IPS-18c (cell line): ENCODE measurements around the gene RPS23.
A peak's percentile ranks its signal among the peaks of the same experiment; 100 is the strongest.

Experiments
- H3K4me3 ChIP-seq: 2 replicates; pipeline ENCODE4 v1.7.0; 2013; ENCODE audit warnings: low read depth, mild to moderate bottlenecking, low read length, moderate library complexity; ENCODE audit not compliant: insufficient read depth
- H3K9me3 ChIP-seq: one replicate; pipeline ENCODE4 v1.6.1; 2013; ENCODE audit warnings: mild to moderate bottlenecking, low read length, moderate library complexity; ENCODE audit not compliant: control insufficient read depth, insufficient read depth

Gene RPS23

DNA sequence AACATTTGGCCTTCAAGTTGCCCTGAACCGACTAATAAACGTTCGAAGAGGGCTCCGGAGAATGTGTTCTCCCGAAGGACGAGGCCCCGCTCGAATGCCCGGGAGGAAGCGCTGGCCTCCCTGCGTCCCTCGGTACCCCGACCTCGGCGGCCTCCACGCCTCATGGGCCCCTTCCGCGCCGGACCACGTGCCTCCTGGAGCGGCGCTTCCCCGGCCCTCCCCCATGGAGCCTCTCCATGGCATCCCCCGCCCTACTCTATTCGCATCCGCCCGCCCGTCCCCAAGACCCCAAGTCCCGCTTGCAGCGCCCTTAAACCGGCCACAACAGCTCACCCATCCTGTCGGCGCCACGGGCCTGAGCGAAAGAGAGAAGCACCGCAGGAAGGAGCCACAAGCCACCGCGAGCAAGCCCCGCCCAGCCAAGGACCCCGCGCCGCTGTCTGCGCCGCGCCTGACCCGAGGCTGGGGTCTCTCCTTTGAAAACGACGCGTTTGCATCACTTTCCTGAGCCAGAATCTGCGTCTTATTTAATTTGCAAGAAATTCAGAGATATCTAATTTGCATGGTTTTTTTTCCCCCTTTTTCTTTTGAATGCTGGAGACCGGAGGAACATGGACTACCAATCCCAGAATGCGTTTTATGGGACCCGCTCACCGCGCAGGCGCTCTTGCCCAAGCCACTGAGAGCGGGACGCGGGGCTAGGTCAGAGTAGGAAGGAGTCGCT lies at the start of gene RPS23:
TSS of gene RPS23 (minus strand) at position 368 of the 724 bp plus-strand sequence. CDS start at position 337, 31 bp downstream.
- H3K4me3 ChIP-seq, result peak within 1 kb of the TSS; percentile 86
- no peaks in the 10 kb centered on the region for H3K9me3 ChIP-seq

DNA sequence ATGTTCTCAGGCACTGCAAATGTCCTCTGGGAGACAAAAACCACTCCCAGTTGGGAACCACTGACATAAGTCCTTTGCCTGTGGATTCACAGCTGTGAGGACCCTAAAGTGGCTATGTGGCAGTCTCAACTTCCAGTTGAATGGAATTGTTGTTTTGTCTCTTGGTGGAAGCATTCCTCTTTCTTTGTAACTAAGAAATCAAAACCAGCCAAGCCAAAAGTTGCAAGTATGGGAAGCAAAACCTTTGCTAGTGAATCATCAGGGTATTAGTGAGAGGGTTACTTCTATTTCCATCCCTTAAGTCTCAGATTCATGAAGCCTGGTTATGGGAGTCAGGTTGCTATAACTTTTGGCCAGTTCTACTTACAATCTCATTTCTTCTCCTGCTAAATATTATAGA lies 49.8 kb upstream of the RPS23 start:
- H3K9me3 ChIP-seq, result peaks cover 3% of the 10 kb centered on the region

GRCh38 chr5:82325996-82326395 lies 47.8 kb upstream of the RPS23 start:
- H3K4me3 ChIP-seq, result no peak overlapping the region
- H3K9me3 ChIP-seq, result peaks cover 3% of the 10 kb centered on the region

More for the DNA sequence above, 49.8 kb upstream of the RPS23 start:
- no peak overlapping the region for H3K4me3 ChIP-seq

DNA sequence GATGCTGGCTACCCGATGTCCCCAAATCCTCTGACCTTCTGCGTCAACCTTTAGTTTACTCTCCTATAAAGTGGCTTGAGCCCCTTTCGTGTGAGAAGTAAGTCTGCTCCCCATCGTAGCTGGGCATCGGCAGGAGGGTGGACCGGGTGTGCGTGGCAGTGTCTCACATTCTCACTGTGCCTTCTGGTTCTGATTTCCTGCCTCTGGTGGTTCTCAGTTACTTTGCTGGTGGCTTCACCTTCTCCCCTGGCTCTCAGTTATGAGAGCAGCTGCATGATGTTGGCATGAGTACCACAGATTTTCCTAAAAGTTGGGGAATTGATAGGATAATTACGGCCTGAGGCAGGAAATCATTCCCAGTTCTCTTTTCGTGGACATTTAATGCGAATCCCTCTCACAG lies 47.0 kb upstream of the RPS23 start:
- no peak overlapping the region for H3K4me3 ChIP-seq
- peaks cover 3% of the 10 kb centered on the region for H3K9me3 ChIP-seq

- H3K4me3 ChIP-seq, result no peak overlapping the region
- H3K9me3 ChIP-seq, result no peaks in the 10 kb centered on the region
Measured at GRCh38 chr5:82320966-82321365, 42.8 kb upstream of the RPS23 start.

GRCh38 chr5:82319651-82320376 lies 41.7 kb upstream of the RPS23 start:
- no peaks in the 10 kb centered on the region for H3K9me3 ChIP-seq
- H3K4me3 ChIP-seq, result no peak overlapping the region

DNA sequence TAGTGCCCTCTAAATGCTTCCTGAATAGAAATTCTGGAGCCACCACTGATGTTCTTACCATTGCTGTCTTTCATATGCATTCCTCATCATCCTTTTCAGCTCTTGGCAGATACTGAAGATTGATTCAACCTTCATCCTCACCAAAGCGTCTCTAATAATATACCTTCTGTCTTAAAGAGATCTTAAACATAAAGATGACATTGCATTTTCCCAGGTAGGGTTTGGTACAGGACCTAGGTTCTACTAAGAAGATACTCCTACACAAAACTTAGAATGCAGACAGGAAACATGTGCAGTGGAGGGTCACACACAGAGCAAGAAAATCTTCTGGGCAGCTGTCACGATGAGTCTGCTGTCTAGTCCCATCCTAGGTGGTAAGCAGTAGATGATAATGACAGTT lies 41.0 kb upstream of the RPS23 start:
- H3K9me3 ChIP-seq, result no peaks in the 10 kb centered on the region
- H3K4me3 ChIP-seq, result no peak overlapping the region

DNA sequence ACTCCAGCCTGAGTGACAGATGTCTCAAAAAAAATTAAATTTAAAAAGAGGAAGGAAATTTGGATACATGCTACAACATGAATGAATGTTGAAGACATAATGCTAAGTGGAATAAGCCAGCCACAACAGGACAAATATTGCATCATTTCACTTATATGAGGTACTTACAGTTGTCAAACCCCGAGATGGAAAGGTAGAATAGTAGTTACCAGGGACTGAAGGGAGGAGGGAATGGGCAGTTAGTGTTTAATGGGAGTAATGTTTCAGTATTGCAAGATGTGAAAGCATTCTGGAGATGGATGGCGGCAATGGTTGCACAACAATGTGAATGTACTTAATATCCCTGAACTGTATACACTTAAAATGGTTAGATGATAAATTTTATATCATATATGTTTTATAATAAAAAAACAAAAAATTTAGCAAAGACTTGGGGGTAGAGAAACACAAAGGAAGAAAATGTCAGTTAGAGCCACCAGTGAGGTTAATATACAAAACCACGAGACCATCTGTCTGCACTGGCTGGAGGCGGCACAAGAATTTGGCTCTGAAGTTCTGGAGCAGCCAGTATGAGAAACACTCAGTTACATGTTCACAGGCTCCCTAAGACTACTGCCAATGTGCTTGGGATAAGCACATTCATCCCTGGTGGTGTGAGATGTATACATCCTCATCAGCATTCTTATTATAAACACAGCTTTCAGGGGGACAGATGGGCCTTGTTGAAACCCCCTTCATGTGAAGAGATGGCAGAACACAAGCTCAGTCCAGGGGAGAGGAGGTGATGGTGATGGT lies 37.0 kb upstream of the RPS23 start:
- Histone ChIP-seq H3K4me3 (no peak overlapping the region), H3K9me3 (no peaks in the 10 kb centered on the region)

- no peaks in the 10 kb centered on the region for H3K9me3 ChIP-seq
- no peak overlapping the region for H3K4me3 ChIP-seq
Measured at GRCh38 chr5:82313016-82313415, 34.9 kb upstream of the RPS23 start.

- Histone ChIP-seq H3K9me3 (no peaks in the 10 kb centered on the region), H3K4me3 (no peak overlapping the region)
Measured at GRCh38 chr5:82312373-82312856, 34.3 kb upstream of the RPS23 start.

GRCh38 chr5:82309091-82309531 lies 31.0 kb upstream of the RPS23 start:
- Histone ChIP-seq H3K9me3 (no peaks in the 10 kb centered on the region), H3K4me3 (no peak overlapping the region)

DNA sequence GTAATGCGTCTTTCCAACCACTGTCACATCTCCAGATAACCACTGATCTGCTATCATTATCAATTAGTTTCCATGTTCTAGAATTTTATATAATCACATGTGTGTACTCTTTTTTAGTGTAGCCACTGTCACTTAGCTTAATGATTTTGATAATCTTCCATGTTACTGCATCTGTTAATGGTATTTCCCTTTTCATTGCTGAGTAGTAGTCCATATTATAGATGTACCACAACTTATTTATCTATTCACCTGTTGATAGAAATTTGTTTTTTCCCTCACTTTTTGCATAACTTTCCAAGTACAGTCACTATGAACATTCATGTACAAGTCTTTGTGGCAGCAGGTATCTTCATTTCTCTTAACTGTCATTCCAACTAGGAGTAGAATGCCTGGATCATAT lies 30.3 kb upstream of the RPS23 start:
- H3K9me3 ChIP-seq, result no peaks in the 10 kb centered on the region
- H3K4me3 ChIP-seq, result no peak overlapping the region

GRCh38 chr5:82307451-82307850 lies 29.3 kb upstream of the RPS23 start:
- no peaks in the 10 kb centered on the region for H3K9me3 ChIP-seq
- no peak overlapping the region for H3K4me3 ChIP-seq

DNA sequence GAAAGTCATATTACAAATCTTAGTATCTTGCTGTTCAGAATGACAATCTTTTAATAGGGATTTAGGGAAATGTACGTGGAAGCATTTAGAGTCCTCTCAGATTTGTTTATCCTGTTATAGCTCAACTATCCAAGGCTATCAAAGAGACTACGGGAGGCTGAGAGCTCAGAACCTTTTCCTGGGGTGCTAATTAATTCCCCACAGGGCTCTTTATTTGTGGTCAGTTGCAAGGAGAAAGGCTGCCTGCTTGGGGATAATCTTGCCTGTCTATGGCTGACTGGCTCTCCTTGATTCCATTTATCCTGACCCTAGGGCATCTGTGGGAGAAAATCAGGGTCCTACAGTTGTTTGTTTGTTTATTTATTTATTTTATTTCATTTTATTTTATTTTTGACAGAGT lies 28.0 kb upstream of the RPS23 start:
- H3K4me3 ChIP-seq, result no peak overlapping the region
- H3K9me3 ChIP-seq, result no peaks in the 10 kb centered on the region

DNA sequence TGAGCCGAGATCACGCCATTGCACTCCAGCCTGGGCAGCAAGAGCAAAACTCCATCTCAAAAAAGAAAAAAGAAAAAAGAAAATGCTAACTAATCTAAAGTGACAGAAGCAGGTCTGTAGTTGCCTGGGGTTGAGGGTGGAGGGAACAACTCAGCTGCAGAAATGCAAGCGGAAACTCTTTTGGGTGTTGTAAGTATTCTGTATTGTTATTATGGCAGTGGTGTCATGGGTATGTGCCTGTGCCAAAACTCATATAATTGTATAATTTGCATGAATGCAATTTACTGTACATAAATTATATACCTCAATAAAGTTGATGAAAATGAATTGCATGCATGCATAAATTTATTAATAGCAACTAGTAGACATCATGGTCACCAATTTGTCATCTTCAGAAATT lies 23.0 kb upstream of the RPS23 start:
- H3K4me3 ChIP-seq, result no peak overlapping the region
- H3K9me3 ChIP-seq, result no peaks in the 10 kb centered on the region

GRCh38 chr5:82298668-82299067 lies 20.5 kb upstream of the RPS23 start:
- Histone ChIP-seq H3K4me3 (no peak overlapping the region), H3K9me3 (no peaks in the 10 kb centered on the region)

DNA sequence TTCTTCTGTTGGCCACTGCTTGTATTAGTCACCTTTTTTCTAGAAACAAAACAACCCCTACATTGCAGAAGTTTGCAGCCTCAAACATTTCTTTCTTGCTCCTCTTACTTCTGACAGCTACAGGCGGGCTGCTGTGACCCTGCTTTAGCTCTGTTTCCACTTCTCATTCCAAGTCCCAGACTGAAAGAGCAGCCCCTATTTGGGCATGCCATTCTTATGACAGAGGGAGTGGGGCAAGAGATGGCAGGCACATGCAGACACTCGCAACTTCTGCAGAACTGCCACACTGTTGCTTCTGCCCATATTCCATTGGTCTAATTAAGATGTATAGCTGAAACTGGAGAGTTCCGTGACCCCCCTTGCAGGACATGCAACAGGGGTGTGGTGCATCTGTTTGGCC lies 19.6 kb upstream of the RPS23 start:
- Histone ChIP-seq H3K4me3 (no peak overlapping the region), H3K9me3 (no peaks in the 10 kb centered on the region)

GRCh38 chr5:82296929-82297328 lies 18.8 kb upstream of the RPS23 start:
- H3K9me3 ChIP-seq, result no peaks in the 10 kb centered on the region
- H3K4me3 ChIP-seq, result no peak overlapping the region
